Measurements from ENCODE around the gene ARCN1. TPM values are rescaled to one million over a fixed set of nuclear protein-coding genes. Genes with fewer than 3 reads are reported as not detected.

The ARCN1 gene
- total and polyA plus RNA-seq, 9 of the 15 experiments (the other 6 are each of a cell fraction or from before 2014, with no cell fraction given), result 30.0 to 224 (median 76.4) TPM

DNA sequence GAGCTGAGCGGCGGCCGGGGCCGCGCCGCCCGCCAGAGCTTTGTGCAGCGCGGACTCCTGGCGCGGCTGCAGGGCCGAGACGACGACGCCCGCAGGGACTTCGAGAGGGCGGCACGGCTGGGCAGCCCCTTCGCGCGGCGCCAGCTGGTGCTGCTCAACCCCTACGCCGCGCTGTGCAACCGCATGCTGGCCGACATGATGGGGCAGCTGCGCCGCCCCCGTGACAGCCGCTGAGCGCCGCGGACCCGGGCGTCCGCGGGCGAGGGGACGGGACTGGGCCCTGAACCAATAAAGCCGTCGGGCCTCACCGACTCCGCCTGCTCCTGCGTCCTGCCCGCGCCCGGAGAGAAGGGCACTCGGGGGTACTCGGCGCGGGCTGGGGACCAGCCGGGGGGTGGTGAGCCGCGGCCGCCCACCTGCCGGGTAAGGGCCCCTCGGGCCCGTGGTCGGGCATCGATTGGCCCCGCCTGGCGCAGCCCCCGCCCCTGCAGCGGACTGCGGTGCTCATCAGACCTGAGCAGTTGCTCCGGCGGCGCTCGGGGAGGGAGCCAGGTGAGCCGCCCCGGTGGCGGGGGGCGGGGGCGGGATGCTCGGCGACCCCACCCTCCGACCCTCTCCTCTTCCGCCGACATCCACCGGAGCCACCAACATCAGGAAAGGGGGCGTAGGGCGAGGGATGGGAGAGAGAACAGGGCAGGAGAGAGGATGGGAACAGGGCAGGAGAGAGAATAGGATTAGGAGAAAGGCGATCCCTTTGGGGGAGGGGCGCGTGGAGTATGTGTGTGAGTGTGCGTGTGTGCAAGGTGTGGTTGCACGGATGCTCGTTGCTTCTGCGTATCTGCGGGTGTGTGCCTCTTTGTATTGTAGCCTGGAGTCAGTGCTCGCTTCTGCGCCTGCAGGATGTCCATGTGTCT lies 41.3 kb upstream of the ARCN1 start, which contains the start of gene TMEM25 (continued):
- TF ChIP-seq, protein P1, sequence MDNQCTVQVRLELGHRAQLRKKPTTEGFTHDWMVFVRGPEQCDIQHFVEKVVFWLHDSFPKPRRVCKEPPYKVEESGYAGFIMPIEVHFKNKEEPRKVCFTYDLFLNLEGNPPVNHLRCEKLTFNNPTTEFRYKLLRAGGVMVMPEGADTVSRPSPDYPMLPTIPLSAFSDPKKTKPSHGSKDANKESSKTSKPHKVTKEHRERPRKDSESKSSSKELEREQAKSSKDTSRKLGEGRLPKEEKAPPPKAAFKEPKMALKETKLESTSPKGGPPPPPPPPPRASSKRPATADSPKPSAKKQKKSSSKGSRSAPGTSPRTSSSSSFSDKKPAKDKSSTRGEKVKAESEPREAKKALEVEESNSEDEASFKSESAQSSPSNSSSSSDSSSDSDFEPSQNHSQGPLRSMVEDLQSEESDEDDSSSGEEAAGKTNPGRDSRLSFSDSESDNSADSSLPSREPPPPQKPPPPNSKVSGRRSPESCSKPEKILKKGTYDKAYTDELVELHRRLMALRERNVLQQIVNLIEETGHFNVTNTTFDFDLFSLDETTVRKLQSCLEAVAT (IDR thresholded peaks at IDR 0.05), result peak in 1 of 2 experiments; percentile 99; a peak in 2 of 4 replicates
- TF ChIP-seq, protein P2, sequence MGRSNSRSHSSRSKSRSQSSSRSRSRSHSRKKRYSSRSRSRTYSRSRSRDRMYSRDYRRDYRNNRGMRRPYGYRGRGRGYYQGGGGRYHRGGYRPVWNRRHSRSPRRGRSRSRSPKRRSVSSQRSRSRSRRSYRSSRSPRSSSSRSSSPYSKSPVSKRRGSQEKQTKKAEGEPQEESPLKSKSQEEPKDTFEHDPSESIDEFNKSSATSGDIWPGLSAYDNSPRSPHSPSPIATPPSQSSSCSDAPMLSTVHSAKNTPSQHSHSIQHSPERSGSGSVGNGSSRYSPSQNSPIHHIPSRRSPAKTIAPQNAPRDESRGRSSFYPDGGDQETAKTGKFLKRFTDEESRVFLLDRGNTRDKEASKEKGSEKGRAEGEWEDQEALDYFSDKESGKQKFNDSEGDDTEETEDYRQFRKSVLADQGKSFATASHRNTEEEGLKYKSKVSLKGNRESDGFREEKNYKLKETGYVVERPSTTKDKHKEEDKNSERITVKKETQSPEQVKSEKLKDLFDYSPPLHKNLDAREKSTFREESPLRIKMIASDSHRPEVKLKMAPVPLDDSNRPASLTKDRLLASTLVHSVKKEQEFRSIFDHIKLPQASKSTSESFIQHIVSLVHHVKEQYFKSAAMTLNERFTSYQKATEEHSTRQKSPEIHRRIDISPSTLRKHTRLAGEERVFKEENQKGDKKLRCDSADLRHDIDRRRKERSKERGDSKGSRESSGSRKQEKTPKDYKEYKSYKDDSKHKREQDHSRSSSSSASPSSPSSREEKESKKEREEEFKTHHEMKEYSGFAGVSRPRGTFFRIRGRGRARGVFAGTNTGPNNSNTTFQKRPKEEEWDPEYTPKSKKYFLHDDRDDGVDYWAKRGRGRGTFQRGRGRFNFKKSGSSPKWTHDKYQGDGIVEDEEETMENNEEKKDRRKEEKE (IDR thresholded peaks at IDR 0.05; ENCODE audit: borderline replicate concordance in 1 of 2, control insufficient read depth in 1 of 2, low read depth in 2 of 2, low read length in 1 of 2), result no peak
- no peak for TF ChIP-seq NCOA1 (IDR thresholded peaks at IDR 0.05; ENCODE audit: low read depth)
- TF ChIP-seq, protein P3, sequence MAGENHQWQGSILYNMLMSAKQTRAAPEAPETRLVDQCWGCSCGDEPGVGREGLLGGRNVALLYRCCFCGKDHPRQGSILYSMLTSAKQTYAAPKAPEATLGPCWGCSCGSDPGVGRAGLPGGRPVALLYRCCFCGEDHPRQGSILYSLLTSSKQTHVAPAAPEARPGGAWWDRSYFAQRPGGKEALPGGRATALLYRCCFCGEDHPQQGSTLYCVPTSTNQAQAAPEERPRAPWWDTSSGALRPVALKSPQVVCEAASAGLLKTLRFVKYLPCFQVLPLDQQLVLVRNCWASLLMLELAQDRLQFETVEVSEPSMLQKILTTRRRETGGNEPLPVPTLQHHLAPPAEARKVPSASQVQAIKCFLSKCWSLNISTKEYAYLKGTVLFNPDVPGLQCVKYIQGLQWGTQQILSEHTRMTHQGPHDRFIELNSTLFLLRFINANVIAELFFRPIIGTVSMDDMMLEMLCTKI (IDR thresholded peaks at IDR 0.05; ENCODE audit: partially characterized antibody), result no peak
- TF ChIP-seq, protein P4, sequence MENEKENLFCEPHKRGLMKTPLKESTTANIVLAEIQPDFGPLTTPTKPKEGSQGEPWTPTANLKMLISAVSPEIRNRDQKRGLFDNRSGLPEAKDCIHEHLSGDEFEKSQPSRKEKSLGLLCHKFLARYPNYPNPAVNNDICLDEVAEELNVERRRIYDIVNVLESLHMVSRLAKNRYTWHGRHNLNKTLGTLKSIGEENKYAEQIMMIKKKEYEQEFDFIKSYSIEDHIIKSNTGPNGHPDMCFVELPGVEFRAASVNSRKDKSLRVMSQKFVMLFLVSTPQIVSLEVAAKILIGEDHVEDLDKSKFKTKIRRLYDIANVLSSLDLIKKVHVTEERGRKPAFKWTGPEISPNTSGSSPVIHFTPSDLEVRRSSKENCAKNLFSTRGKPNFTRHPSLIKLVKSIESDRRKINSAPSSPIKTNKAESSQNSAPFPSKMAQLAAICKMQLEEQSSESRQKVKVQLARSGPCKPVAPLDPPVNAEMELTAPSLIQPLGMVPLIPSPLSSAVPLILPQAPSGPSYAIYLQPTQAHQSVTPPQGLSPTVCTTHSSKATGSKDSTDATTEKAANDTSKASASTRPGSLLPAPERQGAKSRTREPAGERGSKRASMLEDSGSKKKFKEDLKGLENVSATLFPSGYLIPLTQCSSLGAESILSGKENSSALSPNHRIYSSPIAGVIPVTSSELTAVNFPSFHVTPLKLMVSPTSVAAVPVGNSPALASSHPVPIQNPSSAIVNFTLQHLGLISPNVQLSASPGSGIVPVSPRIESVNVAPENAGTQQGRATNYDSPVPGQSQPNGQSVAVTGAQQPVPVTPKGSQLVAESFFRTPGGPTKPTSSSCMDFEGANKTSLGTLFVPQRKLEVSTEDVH (IDR thresholded peaks at IDR 0.05; ENCODE audit: low read depth, partially characterized antibody), result no peak
- TF ChIP-seq POLR2AphosphoS5 (IDR thresholded peaks at IDR 0.05; ENCODE audit: control insufficient read depth, insufficient read depth, low read depth, low read length), result 0 out of 2 replicates have a peak, but pooled peaks have one; percentile 43
- no peak for TF ChIP-seq ZNF175 (CRISPR knock-in tag; IDR thresholded peaks at IDR 0.05; ENCODE audit: low read depth)
- TF ChIP-seq, protein P5, sequence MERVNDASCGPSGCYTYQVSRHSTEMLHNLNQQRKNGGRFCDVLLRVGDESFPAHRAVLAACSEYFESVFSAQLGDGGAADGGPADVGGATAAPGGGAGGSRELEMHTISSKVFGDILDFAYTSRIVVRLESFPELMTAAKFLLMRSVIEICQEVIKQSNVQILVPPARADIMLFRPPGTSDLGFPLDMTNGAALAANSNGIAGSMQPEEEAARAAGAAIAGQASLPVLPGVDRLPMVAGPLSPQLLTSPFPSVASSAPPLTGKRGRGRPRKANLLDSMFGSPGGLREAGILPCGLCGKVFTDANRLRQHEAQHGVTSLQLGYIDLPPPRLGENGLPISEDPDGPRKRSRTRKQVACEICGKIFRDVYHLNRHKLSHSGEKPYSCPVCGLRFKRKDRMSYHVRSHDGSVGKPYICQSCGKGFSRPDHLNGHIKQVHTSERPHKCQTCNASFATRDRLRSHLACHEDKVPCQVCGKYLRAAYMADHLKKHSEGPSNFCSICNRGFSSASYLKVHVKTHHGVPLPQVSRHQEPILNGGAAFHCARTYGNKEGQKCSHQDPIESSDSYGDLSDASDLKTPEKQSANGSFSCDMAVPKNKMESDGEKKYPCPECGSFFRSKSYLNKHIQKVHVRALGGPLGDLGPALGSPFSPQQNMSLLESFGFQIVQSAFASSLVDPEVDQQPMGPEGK (CRISPR knock-in tag; IDR thresholded peaks at IDR 0.05; ENCODE audit: borderline replicate concordance), result no peak
- TF ChIP-seq MXI1 (IDR thresholded peaks at IDR 0.05; ENCODE audit: low read depth, low read length), result no peak
- TF ChIP-seq, protein P6, sequence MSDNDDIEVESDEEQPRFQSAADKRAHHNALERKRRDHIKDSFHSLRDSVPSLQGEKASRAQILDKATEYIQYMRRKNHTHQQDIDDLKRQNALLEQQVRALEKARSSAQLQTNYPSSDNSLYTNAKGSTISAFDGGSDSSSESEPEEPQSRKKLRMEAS (CRISPR knock-in tag; IDR thresholded peaks at IDR 0.05), result peak; percentile 65
- peak in 2 of 3 experiments; percentile 68 to 78 for TF ChIP-seq YY1 (IDR thresholded peaks at IDR 0.05; ENCODE audit: borderline replicate concordance in 1 of 3, control insufficient read depth in 1 of 3, extremely low read depth in 1 of 3, insufficient read depth in 3 of 3, insufficient read length in 1 of 3, insufficient replicate concordance in 2 of 3, low read depth in 1 of 3, low read length in 2 of 3)

Measured in K562 (cell line).